K562 (cell line): Measurements from ENCODE around the gene EBI3. TPM values are rescaled to one million over a fixed set of nuclear protein-coding genes. Genes with fewer than 3 reads are reported as not detected.

Source experiments
- EP300 ChIP-seq: IDR thresholded peaks from 2 replicates; pipeline ENCODE4 v1.6.1; 2012; ENCODE audit warnings: low read length, improper control_type of control experiment
- GATAD2B ChIP-seq: fragments of 450-650 bp; IDR thresholded peaks from 2 replicates; pipeline ENCODE4 v1.6.1; 2017; ENCODE audit warnings: mild to moderate bottlenecking, borderline replicate concordance
- HNRNPLL ChIP-seq: fragments of 200-400 bp; formaldehyde crosslinking; IDR thresholded peaks from 2 replicates; pipeline ENCODE4 v1.6.1; 2017; ENCODE audit warnings: low read length, low read depth, mild to moderate bottlenecking; ENCODE audit not compliant: poor library complexity, severe bottlenecking
- KLF10 ChIP-seq: fragments of 250-450 bp; sonication (Bioruptor Pico); IDR thresholded peaks from 2 replicates; pipeline ENCODE4 v1.6.1; 2021; ENCODE audit warnings: matching md5 sums
- NONO ChIP-seq, 2 experiments: fragments of 200-400 bp in 1 of 2; fragments of 450-650 bp in 1 of 2; formaldehyde crosslinking in 1 of 2; IDR thresholded peaks; 2 replicates each; pipeline ENCODE4 v1.6.1; 2017; ENCODE audit warnings: low read depth in 2 of 2, mild to moderate bottlenecking in 2 of 2, moderate library complexity in 2 of 2, low read length in 1 of 2
- NR2C2 ChIP-seq, 2 experiments: fragments of 200-800 bp in 1 of 2; sonication (Bioruptor generic) in 1 of 2; sonication (generic) in 1 of 2; formaldehyde crosslinking in 1 of 2; IDR thresholded peaks; 2 replicates each; pipeline versions ENCODE4 v1.6.1 to v1.8.0; 2016 to 2022; ENCODE audit warnings: mild to moderate bottlenecking in 1 of 2, missing compliant biosample characterization in 1 of 2, missing genetic modification characterization in 1 of 2, missing genetic modification reagents in 1 of 2
- NUFIP1 ChIP-seq: fragments of 450-650 bp; IDR thresholded peaks from 2 replicates; pipeline ENCODE4 v1.6.1; 2018; ENCODE audit not compliant: partially characterized antibody
- PHTF2 ChIP-seq: fragments of 250-450 bp; sonication (Bioruptor Pico); IDR thresholded peaks from 2 replicates; pipeline ENCODE4 v1.5.0; 2021; ENCODE audit warnings: mild to moderate bottlenecking
- POU5F1 ChIP-seq: fragments of 150-350 bp; IDR thresholded peaks from 2 replicates; pipeline ENCODE4 v1.6.1; 2014; ENCODE audit warnings: borderline replicate concordance, low read length, low read depth, mild to moderate bottlenecking; ENCODE audit not compliant: partially characterized antibody
- PRPF4 ChIP-seq: fragments of 200-400 bp; formaldehyde crosslinking; IDR thresholded peaks from one replicate; pipeline ENCODE4 v1.6.1; 2017; ENCODE audit warnings: low read length, low read depth, mild to moderate bottlenecking; ENCODE audit not compliant: insufficient read depth, poor library complexity, severe bottlenecking
- RAD21 ChIP-seq, 2 experiments: fragments of 250-450 bp in 1 of 2; fragments of 450-650 bp in 1 of 2; sonication (Bioruptor Pico) in 1 of 2; formaldehyde crosslinking in 1 of 2; IDR thresholded peaks in 1 of 2; conservative IDR thresholded peaks in 1 of 2; 2 replicates each; pipeline versions ENCODE4 v1.4.0 to v1.8.0; 2020 to 2022; ENCODE audit warnings: mild to moderate bottlenecking in 2 of 2, moderate library complexity in 1 of 2
- RCOR1 ChIP-seq, 2 experiments: IDR thresholded peaks; 2 replicates each; pipeline ENCODE4 v1.6.1; 2012; ENCODE audit warnings: low read depth in 2 of 2, low read length in 2 of 2, borderline replicate concordance in 1 of 2, improper control_type of control experiment in 1 of 2
- SMARCA5 ChIP-seq: fragments of 450-650 bp; IDR thresholded peaks from 2 replicates; pipeline ENCODE4 v1.6.1; 2016
- SP1 ChIP-seq: sonication (generic); formaldehyde crosslinking; IDR thresholded peaks from 2 replicates; pipeline ENCODE4 v1.8.1; 2022; ENCODE audit warnings: mild to moderate bottlenecking, missing genetic modification reagents
- TAF9B ChIP-seq: fragments of 450-650 bp; IDR thresholded peaks from 2 replicates; pipeline ENCODE4 v1.6.1; 2018; ENCODE audit warnings: mild to moderate bottlenecking; ENCODE audit not compliant: partially characterized antibody
- TCF7L2 ChIP-seq: fragments of 150-350 bp; IDR thresholded peaks from 2 replicates; pipeline ENCODE4 v1.6.1; 2016; ENCODE audit warnings: low read depth, mild to moderate bottlenecking, low read length, moderate library complexity
- TOE1 ChIP-seq, 2 experiments: fragments of 450-650 bp in 1 of 2; sonication (generic) in 1 of 2; formaldehyde crosslinking in 1 of 2; IDR thresholded peaks; 2 replicates each; pipeline versions ENCODE4 v1.7.1 to v1.8.0; 2016 to 2022; ENCODE audit warnings: borderline replicate concordance in 2 of 2, mild to moderate bottlenecking in 2 of 2, antibody characterized with exemption in 1 of 2, inconsistent platforms in 1 of 2, low read depth in 1 of 2, missing genetic modification reagents in 1 of 2, moderate library complexity in 1 of 2
- TSC22D4 ChIP-seq: fragments of 450-650 bp; IDR thresholded peaks from 2 replicates; pipeline ENCODE4 v1.6.1; 2016; ENCODE audit warnings: missing genetic modification characterization, missing biosample characterization, control low read depth
- ZNF212 ChIP-seq: fragments of 450-650 bp; formaldehyde crosslinking; IDR thresholded peaks from 2 replicates; pipeline ENCODE4 v1.4.0; 2020; ENCODE audit warnings: mild to moderate bottlenecking
- ZNF239 ChIP-seq: fragments of 250-450 bp; sonication (Bioruptor Pico); IDR thresholded peaks from 2 replicates; pipeline ENCODE4 v1.4.0; 2020; ENCODE audit warnings: mild to moderate bottlenecking
- ZNF263 ChIP-seq: sonication (generic); formaldehyde crosslinking; IDR thresholded peaks from 2 replicates; pipeline ENCODE4 v1.8.0; 2022; ENCODE audit warnings: mild to moderate bottlenecking, missing genetic modification reagents, borderline replicate concordance
- ZNF436 ChIP-seq: fragments of 250-450, 450-650 bp; sonication (Bioruptor Pico); formaldehyde crosslinking; IDR thresholded peaks from 2 replicates; pipeline ENCODE4 v1.7.0; 2020; ENCODE audit warnings: mild to moderate bottlenecking
- ZNF707 ChIP-seq: fragments of 250-450 bp; sonication (Bioruptor Pico); conservative IDR thresholded peaks from 2 replicates; pipeline ENCODE4 v1.8.0; 2022; ENCODE audit warnings: inconsistent platforms, mild to moderate bottlenecking, moderate library complexity
- polyA plus RNA-seq, 8 experiments: library from polyadenylated mRNA; depleted of rRNA in 4 of 8; stranded (reverse) in 5 of 8; unstranded in 3 of 8; fragments of >200 nt; fragmentation: Nextera tagmentation in 2 of 8; fragmentation: Illumina TruSeq in 1 of 8; extraction: Ambion mirVana in 2 of 8; extraction: Trizol in 1 of 8; gene quantifications; 2 replicates each; pipeline versions ENCODE4 v1.2.1 to v1.2.3, GENCODE V29; 2011 to 2014; ENCODE audit warnings: inconsistent platforms in 1 of 8, missing spikeins in 1 of 8
- total RNA-seq, 7 experiments: library from RNA; depleted of rRNA in 6 of 7; stranded (reverse); fragments of >200 nt in 6 of 7; fragmentation: Illumina TruSeq in 2 of 7; extraction: Trizol in 2 of 7; gene quantifications; 2 replicates each; pipeline versions ENCODE4 v1.2.1 to v1.2.3, GENCODE V29; 2011 to 2021; ENCODE audit warnings: low replicate concordance in 1 of 7
- TF ChIP-seq, protein P1 (sequence below): fragments of 250-450 bp; sonication (Bioruptor Pico); IDR thresholded peaks from 2 replicates; pipeline ENCODE4 v1.5.0; 2021
- TF ChIP-seq, protein P2 (sequence below): fragments of 150-350 bp; IDR thresholded peaks from 2 replicates; pipeline ENCODE4 v1.6.1; 2014; ENCODE audit warnings: low read depth, mild to moderate bottlenecking, low read length, borderline replicate concordance

Gene EBI3
- total and polyA plus RNA-seq, 9 of the 15 experiments (the other 6 are each of a cell fraction or from before 2014, with no cell fraction given), result 0.08 to 0.35 (median 0.22) TPM; not detected in 6

DNA sequence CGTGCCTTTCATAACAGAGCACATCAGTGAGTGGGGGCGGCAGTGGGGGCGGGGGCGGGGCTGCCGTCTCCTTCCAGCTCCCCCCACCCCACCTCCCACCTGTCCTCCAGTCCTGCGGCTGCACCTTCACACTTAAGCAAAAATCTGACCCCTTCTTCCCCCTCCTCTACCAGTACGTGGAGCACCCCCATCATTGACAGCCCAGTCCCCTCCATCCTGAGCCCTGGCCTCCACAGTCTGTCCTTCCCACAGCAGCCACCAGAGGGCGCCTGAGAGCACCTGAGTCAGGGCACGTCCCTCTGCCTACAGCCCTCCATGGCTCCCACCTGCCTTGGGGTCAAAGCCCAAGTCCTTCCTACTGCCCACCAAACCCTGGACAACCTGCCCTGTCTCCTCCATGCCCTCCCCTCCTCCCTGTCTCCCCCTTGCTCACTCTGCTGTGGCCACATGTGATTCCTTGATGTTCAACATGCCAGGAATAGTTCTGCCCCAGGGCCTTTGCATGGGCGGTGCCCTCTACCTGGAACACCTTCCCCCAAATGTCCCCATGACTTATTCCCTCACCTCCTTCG is 4.0 kb downstream of the EBI3 start (continued):
- TF ChIP-seq, protein P1, sequence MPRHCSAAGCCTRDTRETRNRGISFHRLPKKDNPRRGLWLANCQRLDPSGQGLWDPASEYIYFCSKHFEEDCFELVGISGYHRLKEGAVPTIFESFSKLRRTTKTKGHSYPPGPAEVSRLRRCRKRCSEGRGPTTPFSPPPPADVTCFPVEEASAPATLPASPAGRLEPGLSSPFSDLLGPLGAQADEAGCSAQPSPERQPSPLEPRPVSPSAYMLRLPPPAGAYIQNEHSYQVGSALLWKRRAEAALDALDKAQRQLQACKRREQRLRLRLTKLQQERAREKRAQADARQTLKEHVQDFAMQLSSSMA (CRISPR knock-in tag), result no peak
- no peak for TF ChIP-seq TSC22D4 (tag)
- no peak for TF ChIP-seq KLF10 (CRISPR knock-in tag)
- peak; percentile 70 for TF ChIP-seq TOE1 (IDR thresholded peaks at IDR 0.05; ENCODE audit: borderline replicate concordance)
- TF ChIP-seq TOE1 (CRISPR knock-in tag; IDR thresholded peaks at IDR 0.05; ENCODE audit: borderline replicate concordance, low read depth), result no peak
- TF ChIP-seq NONO (IDR thresholded peaks at IDR 0.05; ENCODE audit: low read depth in 2 of 2, low read length in 1 of 2), result no peak
- peak; percentile 100 for TF ChIP-seq SMARCA5
- no peak for TF ChIP-seq EP300
- TF ChIP-seq PRPF4, result no peak
- TF ChIP-seq NUFIP1, result no peak
- TF ChIP-seq GATAD2B, result no peak; the same call in 1 of the 2 replicates
- TF ChIP-seq HNRNPLL, result no peak
- no peak for TF ChIP-seq POU5F1
- peak in 1 of 2 experiments; percentile 62; a peak in 2 of 4 replicates for TF ChIP-seq RAD21 (CRISPR knock-in tag; conservative IDR thresholded peaks at IDR 0.05 in 1 of 2, IDR thresholded peaks at IDR 0.05 in 1 of 2)
- TF ChIP-seq, protein P2, sequence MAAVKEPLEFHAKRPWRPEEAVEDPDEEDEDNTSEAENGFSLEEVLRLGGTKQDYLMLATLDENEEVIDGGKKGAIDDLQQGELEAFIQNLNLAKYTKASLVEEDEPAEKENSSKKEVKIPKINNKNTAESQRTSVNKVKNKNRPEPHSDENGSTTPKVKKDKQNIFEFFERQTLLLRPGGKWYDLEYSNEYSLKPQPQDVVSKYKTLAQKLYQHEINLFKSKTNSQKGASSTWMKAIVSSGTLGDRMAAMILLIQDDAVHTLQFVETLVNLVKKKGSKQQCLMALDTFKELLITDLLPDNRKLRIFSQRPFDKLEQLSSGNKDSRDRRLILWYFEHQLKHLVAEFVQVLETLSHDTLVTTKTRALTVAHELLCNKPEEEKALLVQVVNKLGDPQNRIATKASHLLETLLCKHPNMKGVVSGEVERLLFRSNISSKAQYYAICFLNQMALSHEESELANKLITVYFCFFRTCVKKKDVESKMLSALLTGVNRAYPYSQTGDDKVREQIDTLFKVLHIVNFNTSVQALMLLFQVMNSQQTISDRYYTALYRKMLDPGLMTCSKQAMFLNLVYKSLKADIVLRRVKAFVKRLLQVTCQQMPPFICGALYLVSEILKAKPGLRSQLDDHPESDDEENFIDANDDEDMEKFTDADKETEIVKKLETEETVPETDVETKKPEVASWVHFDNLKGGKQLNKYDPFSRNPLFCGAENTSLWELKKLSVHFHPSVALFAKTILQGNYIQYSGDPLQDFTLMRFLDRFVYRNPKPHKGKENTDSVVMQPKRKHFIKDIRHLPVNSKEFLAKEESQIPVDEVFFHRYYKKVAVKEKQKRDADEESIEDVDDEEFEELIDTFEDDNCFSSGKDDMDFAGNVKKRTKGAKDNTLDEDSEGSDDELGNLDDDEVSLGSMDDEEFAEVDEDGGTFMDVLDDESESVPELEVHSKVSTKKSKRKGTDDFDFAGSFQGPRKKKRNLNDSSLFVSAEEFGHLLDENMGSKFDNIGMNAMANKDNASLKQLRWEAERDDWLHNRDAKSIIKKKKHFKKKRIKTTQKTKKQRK, result no peak
- TF ChIP-seq TCF7L2, result no peak
- TF ChIP-seq SP1 (CRISPR knock-in tag), result 0 out of 2 replicates have a peak, but pooled peaks have one; percentile 27
- TF ChIP-seq NR2C2 (CRISPR knock-in tag; IDR thresholded peaks at IDR 0.05), result no peak
- TF ChIP-seq NR2C2 (tag; IDR thresholded peaks at IDR 0.05), result no peak
- TF ChIP-seq RCOR1 (IDR thresholded peaks at IDR 0.05; ENCODE audit: borderline replicate concordance in 1 of 2, low read depth in 2 of 2, low read length in 2 of 2), result peak; percentile 82 to 98
- TF ChIP-seq ZNF239 (CRISPR knock-in tag), result no peak
- no peak for TF ChIP-seq PHTF2
- peak; percentile 65 for TF ChIP-seq ZNF263 (CRISPR knock-in tag)
- no peak for TF ChIP-seq ZNF436 (CRISPR knock-in tag)
- no peak for TF ChIP-seq TAF9B
- no peak for TF ChIP-seq ZNF212
- no peak for TF ChIP-seq ZNF707 (CRISPR knock-in tag)
